Measurements from ENCODE around the gene TBL1X.

Gene TBL1X

DNA sequence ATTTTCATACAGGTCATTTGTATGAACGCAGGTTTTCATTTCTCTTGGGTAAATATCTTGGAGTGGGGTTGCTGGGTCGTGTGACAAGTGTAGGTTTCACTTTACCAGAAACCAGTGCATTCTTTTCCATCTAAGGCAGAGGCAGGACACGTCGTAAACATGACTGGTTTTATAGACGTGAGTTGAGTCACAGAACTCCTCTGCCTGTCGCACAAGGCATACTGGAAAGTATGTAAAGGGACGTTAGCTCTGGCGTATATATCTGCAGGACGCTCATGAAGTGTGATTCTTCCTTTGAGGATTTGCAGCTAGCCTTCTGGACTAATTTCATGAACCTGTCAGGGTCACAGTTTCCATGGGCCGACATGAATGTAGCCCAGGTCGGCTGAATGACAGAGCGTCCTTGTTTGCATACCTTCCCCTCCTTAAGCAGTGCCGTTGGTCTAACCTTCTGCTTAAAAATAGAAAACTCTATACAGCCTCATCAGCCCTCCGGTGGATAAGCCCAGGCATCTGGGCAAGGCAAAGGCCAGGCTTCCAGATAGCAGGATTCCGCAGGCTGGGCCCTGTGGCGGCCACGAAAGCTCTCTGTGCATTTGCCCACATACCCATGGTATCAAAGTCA, 194.8 kb downstream of the TBL1X start:
- no peak overlapping the region for H3K27ac ChIP-seq
- TF ChIP-seq ZFX (IDR thresholded peaks at IDR 0.05; ENCODE audit: borderline replicate concordance) = no peak
- TF ChIP-seq, protein P1, sequence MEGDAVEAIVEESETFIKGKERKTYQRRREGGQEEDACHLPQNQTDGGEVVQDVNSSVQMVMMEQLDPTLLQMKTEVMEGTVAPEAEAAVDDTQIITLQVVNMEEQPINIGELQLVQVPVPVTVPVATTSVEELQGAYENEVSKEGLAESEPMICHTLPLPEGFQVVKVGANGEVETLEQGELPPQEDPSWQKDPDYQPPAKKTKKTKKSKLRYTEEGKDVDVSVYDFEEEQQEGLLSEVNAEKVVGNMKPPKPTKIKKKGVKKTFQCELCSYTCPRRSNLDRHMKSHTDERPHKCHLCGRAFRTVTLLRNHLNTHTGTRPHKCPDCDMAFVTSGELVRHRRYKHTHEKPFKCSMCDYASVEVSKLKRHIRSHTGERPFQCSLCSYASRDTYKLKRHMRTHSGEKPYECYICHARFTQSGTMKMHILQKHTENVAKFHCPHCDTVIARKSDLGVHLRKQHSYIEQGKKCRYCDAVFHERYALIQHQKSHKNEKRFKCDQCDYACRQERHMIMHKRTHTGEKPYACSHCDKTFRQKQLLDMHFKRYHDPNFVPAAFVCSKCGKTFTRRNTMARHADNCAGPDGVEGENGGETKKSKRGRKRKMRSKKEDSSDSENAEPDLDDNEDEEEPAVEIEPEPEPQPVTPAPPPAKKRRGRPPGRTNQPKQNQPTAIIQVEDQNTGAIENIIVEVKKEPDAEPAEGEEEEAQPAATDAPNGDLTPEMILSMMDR (IDR thresholded peaks at IDR 0.05) = no peak

DNA sequence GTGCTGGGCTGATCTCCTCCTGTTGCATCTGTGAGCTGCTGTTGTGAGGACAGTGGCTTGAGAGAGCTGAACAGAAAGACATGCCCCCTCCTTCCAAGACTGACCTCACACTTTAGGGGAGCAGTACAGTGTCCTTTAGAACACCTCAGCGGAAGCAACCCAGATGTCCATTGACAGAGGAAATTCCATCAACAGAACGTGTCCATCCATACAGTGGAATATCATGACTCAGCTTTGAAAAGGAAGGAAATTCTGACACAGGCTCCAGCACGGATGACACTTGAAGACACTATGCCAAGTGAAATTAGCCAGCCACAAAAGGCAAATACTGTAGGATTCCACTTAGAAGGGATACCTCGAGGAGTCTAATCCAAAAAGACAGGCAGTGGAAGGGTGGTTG, 197.3 kb downstream of the TBL1X start:
- TF ChIP-seq, protein P1 (IDR thresholded peaks at IDR 0.05) = no peak
- no peak for TF ChIP-seq ZFX (IDR thresholded peaks at IDR 0.05; ENCODE audit: borderline replicate concordance)

DNA sequence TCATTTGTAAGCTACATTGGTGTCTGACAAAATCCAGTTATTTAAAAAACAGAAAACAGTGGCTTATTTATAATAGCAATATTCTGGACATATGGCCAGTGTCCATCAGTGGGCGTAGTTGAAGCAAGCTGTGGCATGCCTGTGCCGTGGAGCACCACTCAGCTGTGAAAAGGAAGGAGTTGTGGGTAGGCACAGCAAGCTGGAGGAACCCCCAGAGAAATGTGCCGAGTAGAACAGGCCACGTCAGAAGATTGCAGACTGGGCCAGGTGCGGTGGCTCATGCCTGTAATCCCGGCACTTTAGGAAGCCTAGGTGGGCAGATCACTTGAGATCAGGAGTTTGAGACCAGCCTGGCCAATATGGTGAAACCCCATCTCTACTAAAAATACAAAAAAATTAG, 198.4 kb downstream of the TBL1X start:
- TF ChIP-seq ZFX (IDR thresholded peaks at IDR 0.05; ENCODE audit: borderline replicate concordance) = no peak
- TF ChIP-seq, protein P1 (IDR thresholded peaks at IDR 0.05) = no peak
- H3K27ac ChIP-seq = no peak overlapping the region

More for the DNA sequence above, 197.3 kb downstream of the TBL1X start:
- no peak overlapping the region for H3K27ac ChIP-seq

DNA sequence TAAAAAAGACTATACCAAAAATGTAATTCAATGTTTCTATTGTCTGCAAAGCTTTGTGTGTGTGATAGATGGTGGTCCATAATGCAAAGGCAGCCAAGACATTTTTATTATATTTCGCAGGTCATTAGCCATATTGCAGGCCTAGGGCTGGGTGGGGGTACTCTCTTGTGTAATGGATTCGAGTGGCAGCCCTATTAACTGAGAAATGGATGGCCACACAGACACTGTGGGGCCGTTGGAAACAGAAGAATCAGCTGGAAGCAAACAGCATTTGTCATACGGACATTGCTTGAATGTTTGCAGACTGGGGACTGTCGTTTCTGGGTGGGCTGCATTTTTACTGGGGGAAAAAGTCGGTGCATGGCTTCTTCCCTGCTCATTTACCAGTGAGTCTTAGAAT, 199.4 kb downstream of the TBL1X start:
- H3K27ac ChIP-seq = no peak overlapping the region
- TF ChIP-seq, protein P1 (IDR thresholded peaks at IDR 0.05) = no peak
- TF ChIP-seq ZFX (IDR thresholded peaks at IDR 0.05; ENCODE audit: borderline replicate concordance) = no peak

DNA sequence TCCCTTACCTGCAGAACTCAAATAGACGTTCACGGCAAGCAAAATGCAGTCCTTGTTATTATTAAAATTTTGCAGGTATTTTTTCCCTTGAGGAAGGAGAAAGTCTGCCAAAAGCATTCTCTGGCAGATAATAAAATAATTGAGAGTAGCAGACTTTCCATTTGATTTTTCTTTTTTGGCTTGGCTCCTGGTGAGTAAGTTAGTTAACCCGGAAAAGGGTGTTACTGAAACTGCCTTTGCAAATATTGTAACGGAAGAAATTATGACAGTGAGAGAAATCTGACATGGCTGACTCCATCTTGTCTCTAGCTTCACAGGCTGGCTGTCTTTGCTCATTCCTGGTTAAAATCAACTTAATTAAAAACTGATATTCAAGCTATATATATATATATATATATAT, 200.3 kb downstream of the TBL1X start:
- H3K27ac ChIP-seq = no peak overlapping the region
- TF ChIP-seq ZFX (IDR thresholded peaks at IDR 0.05; ENCODE audit: borderline replicate concordance) = no peak
- TF ChIP-seq, protein P1 (IDR thresholded peaks at IDR 0.05) = no peak

GRCh38 chrX:9668537-9668936, 203.7 kb downstream of the TBL1X start:
- TF ChIP-seq, protein P1 (IDR thresholded peaks at IDR 0.05) = no peak
- TF ChIP-seq ZFX (IDR thresholded peaks at IDR 0.05; ENCODE audit: borderline replicate concordance) = no peak
- no peak overlapping the region for H3K27ac ChIP-seq

DNA sequence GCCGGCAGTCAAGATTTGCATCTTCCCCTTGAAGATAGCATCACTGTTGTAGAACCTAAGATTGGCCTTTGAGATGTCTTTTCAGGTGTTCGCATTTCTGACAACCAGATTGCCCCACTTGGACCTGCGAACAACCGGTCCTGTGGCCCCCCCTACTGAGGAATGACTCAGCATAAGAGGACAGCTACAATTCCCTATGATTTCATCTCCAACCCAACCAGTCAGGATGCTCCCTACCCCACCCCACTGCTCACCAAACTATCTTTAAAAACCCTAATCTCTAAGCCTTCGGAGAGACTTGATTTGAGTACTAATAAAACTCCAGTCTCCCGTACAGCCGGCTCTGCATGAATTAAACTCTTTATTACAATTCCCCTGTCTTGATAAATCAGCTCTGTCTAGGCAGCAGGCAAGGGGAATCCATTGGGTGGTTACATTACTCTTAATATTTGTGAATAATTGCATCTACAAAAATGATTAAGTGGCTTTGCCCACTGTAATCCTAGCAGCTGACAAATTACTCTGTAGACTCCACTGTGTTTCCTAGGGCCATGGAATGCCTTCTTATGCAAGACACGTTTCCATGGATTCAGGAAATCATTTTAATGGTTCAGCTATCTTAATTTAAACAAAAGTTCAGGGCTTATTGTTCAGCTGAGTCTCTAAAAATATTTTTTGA, 205.4 kb downstream of the TBL1X start:
- TF ChIP-seq, protein P1 (IDR thresholded peaks at IDR 0.05) = no peak
- no peak for TF ChIP-seq ZFX (IDR thresholded peaks at IDR 0.05; ENCODE audit: borderline replicate concordance)
- H3K27ac ChIP-seq = no peak overlapping the region
